ENCODE data around the gene CAVIN3. TPM values are rescaled to one million over a fixed set of nuclear protein-coding genes. Genes with fewer than 3 reads are reported as not detected.

CAVIN3 gene
- total RNA-seq, 3 donors from 2014 or later = 4.6 to 21.3 (median 20.7) TPM

DNA sequence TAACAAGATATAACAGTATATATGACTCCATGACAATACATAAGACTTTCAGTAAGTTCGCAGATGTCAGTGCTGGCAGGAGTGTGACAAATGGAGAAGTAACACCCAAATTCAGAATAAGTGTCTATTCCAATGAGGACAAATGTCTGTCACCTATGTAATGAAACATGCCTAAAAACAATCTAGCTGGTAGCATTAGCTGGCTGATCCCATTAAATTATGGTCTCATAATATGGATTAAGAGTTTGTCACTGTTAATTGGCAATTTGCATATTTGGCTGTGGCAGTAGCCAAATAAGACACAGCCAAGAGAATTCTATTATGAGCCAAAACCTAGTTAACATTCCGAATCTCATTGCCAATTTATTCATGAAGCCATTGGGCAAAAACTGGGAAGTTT is 30.2 kb upstream of the CAVIN3 start:
- Histone ChIP-seq H3K36me3 (ENCODE audit: low read depth) (no peaks in the 10 kb centered on the region), H3K9me3 (no peaks in the 10 kb centered on the region), H3K4me1 (ENCODE audit: low read depth) (no peaks in the 10 kb centered on the region), H3K4me3 (no peak overlapping the region)
- intact Hi-C loops (cut with DNase I, micrococcal nuclease) = loop anchor here in 1 of 2 donors (10.0 kb wide), 1 partner anchor 326 kb away; no protein-coding TSS in a partner anchor
- no peak for ATAC-seq
- no peak for DNase-seq
- TF ChIP-seq, protein P1, sequence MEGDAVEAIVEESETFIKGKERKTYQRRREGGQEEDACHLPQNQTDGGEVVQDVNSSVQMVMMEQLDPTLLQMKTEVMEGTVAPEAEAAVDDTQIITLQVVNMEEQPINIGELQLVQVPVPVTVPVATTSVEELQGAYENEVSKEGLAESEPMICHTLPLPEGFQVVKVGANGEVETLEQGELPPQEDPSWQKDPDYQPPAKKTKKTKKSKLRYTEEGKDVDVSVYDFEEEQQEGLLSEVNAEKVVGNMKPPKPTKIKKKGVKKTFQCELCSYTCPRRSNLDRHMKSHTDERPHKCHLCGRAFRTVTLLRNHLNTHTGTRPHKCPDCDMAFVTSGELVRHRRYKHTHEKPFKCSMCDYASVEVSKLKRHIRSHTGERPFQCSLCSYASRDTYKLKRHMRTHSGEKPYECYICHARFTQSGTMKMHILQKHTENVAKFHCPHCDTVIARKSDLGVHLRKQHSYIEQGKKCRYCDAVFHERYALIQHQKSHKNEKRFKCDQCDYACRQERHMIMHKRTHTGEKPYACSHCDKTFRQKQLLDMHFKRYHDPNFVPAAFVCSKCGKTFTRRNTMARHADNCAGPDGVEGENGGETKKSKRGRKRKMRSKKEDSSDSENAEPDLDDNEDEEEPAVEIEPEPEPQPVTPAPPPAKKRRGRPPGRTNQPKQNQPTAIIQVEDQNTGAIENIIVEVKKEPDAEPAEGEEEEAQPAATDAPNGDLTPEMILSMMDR (IDR thresholded peaks at IDR 0.05) = no peak

DNA sequence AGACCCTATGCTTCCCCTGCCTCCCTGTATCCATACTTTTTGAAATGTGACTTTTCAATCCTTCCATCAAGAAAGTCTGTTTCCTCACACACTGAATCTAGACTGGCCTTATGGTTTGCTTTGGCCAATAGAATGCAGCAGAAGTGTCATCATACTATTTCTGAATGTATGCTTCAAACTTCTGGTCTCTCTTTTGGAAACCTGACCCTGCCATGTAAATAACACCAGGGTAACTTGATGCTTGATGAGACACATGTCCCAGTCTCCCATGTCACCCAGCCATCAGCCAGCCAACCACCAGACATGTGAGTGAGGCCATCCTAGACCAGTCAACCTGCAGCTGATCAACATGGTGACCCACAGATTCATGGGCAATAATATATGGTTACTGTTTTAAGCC is 29.7 kb upstream of the CAVIN3 start:
- TF ChIP-seq, protein P1 (IDR thresholded peaks at IDR 0.05) = no peak
- no peak for DNase-seq
- no peak for ATAC-seq
- H3K4me3 ChIP-seq = no peak overlapping the region
- H3K36me3 ChIP-seq (ENCODE audit: low read depth) = no peaks in the 10 kb centered on the region
- no peaks in the 10 kb centered on the region for H3K9me3 ChIP-seq
- no peaks in the 10 kb centered on the region for H3K4me1 ChIP-seq (ENCODE audit: low read depth)
- intact Hi-C loops (cut with DNase I, micrococcal nuclease) = loop anchor here in 1 of 2 donors (10.0 kb wide), 1 partner anchor 325 kb away; no protein-coding TSS in a partner anchor

DNA sequence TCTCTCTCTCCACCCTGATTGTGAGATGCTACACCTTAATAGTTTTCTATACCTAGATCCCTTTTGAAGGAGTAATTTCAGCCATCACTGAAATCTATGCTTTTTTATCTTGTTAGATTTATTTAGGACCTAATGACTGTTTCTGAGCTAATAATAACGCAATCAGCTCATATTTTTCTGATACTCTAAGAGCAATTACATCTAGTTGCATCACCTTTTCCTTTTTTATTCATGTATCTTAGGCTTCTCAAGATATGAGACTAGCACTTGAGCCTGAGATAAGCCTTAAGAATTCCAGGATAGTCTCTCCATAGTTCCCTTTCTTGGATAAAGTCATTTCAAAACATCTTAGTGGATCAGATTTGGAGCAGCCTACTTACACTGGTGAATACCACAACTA is 25.1 kb upstream of the CAVIN3 start:
- intact Hi-C loops (cut with DNase I, micrococcal nuclease) = no loop called here
- H3K9me3 ChIP-seq = no peaks in the 10 kb centered on the region

DNA sequence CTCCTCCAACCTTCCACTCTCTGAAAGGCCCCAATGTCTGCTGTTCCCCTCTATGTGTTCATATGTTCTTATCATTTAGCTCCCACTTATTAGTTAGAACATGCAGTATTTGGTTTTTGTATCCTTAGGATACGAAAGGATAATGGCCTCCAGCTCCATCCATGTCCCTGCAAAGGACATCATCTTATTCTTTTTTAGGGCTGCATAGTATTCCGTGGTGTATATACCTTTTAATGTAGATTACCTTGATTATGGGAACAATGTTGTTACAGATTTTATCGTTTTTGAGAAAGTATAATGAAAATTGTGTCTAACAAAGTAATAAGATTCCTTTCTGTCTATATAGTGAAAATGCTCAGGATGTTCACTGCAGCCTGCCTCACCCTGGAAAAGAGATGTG is 16.0 kb upstream of the CAVIN3 start:
- Histone ChIP-seq H3K4me1 (ENCODE audit: low read depth) (no peaks in the 10 kb centered on the region), H3K36me3 (ENCODE audit: low read depth) (no peaks in the 10 kb centered on the region), H3K4me3 (no peak overlapping the region), H3K9me3 (no peaks in the 10 kb centered on the region)
- DNase-seq (no peak), ATAC-seq (no peak)
- TF ChIP-seq, protein P1 (IDR thresholded peaks at IDR 0.05) = no peak
- intact Hi-C loops (cut with DNase I, micrococcal nuclease) = no loop called here

More for the DNA sequence above, 25.1 kb upstream of the CAVIN3 start:
- TF ChIP-seq, protein P1 (IDR thresholded peaks at IDR 0.05) = no peak
- ATAC-seq (no peak), DNase-seq (no peak)
- no peaks in the 10 kb centered on the region for H3K4me1 ChIP-seq (ENCODE audit: low read depth)
- H3K4me3 ChIP-seq = no peak overlapping the region
- H3K36me3 ChIP-seq (ENCODE audit: low read depth) = no peaks in the 10 kb centered on the region

DNA sequence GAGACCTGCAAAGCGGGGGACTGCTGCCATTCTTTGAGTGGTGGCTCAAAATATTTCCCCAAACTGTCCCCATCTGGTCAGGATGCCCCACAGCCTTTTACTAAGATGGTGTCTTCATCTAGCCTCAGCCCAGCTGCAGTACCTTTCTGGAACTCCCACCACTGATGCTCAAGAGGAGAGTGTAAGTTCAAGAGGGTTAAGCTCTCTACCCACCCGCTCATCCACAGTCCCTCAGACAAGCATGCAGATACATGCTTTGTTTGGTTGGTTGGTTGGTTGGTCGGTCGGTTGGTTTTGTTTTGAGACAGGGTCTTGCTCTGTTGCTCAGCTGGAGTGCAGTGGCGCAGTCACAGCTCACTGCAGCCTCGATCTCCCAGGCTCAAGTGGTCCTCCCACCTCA is 14.5 kb upstream of the CAVIN3 start:
- Histone ChIP-seq H3K4me1 (ENCODE audit: low read depth) (no peaks in the 10 kb centered on the region), H3K4me3 (no peak overlapping the region), H3K9me3 (no peaks in the 10 kb centered on the region), H3K36me3 (ENCODE audit: low read depth) (no peaks in the 10 kb centered on the region)
- intact Hi-C loops (cut with DNase I, micrococcal nuclease) = no loop called here
- no peak for DNase-seq
- no peak for ATAC-seq
- TF ChIP-seq, protein P1 (IDR thresholded peaks at IDR 0.05) = no peak

DNA sequence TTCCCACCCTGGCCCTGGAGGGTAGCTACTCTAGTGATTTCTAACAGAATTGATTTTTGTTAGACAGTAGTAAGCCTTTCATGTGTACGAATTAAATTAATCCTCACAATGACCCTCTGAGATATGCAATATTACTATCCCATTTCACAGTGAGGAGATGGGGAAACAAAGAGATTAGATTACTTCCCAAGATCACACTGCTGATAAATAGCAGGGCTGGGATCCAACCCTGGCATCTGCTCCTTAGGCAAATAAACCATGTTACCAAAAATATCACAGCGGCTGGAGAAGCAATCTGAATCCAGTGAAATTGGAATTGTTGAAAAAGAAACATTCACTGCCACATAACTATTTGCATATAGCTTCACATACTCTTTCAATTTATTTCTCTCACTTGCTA is 12.8 kb upstream of the CAVIN3 start:
- DNase-seq = no peak
- H3K9me3 ChIP-seq = no peaks in the 10 kb centered on the region
- no peak for ATAC-seq
- TF ChIP-seq, protein P1 (IDR thresholded peaks at IDR 0.05) = no peak
- H3K36me3 ChIP-seq (ENCODE audit: low read depth) = no peaks in the 10 kb centered on the region
- H3K4me1 ChIP-seq (ENCODE audit: low read depth) = no peaks in the 10 kb centered on the region
- intact Hi-C loops (cut with DNase I, micrococcal nuclease) = no loop called here
- H3K4me3 ChIP-seq = no peak overlapping the region

Data from mucosa of descending colon (tissue), 3 donors.